Breast epithelium (tissue), 3 donors: ENCODE results near the gene SMARCA5.

Experiments used
- POLR2A ChIP-seq: fragments of 450-650 bp; IDR thresholded peaks from one replicate; pipeline ENCODE4 v1.6.1; 2016; ENCODE audit warnings: antibody characterized with exemption, mild to moderate bottlenecking, moderate library complexity
- POLR2AphosphoS5 ChIP-seq, 3 donors: sonication (generic); formaldehyde crosslinking; IDR thresholded peaks; one replicate each; pipeline ENCODE4 v1.6.1; 2017; ENCODE audit warnings: antibody characterized with exemption in 3 of 3
- TF ChIP-seq, protein P1 (sequence below), 3 donors: fragments of 450-650 bp; IDR thresholded peaks; one replicate each; pipeline ENCODE4 v1.5.1; 2016 to 2017; ENCODE audit warnings: antibody characterized with exemption in 3 of 3, mild to moderate bottlenecking in 3 of 3, moderate library complexity in 3 of 3

DNA sequence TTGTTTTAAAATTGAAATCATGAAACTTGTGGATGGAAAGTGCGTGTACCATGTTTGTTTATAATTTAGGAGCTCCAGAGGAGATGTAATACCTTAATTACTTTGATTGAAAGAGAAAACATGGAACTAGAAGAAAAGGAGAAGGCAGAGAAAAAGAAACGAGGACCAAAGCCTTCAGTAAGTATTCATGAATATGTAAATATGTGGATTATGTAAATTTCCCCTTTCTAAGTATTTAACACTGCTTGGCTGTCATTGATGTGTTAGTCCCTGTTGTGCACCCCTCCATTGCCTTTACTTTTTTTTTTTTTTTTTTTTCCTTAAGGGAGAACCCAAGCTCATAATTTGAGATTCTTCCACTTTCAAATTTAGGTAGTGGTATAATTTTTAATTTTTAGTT, 36.4 kb downstream of the SMARCA5 start:
- TF ChIP-seq, protein P1, sequence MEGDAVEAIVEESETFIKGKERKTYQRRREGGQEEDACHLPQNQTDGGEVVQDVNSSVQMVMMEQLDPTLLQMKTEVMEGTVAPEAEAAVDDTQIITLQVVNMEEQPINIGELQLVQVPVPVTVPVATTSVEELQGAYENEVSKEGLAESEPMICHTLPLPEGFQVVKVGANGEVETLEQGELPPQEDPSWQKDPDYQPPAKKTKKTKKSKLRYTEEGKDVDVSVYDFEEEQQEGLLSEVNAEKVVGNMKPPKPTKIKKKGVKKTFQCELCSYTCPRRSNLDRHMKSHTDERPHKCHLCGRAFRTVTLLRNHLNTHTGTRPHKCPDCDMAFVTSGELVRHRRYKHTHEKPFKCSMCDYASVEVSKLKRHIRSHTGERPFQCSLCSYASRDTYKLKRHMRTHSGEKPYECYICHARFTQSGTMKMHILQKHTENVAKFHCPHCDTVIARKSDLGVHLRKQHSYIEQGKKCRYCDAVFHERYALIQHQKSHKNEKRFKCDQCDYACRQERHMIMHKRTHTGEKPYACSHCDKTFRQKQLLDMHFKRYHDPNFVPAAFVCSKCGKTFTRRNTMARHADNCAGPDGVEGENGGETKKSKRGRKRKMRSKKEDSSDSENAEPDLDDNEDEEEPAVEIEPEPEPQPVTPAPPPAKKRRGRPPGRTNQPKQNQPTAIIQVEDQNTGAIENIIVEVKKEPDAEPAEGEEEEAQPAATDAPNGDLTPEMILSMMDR (IDR thresholded peaks at IDR 0.05): no peak
- TF ChIP-seq POLR2A (no peak), POLR2AphosphoS5 (IDR thresholded peaks at IDR 0.05) (no peak)
